H1 (cell line): Measurements from ENCODE around the gene OR10G3. TPM values are rescaled to one million over a fixed set of nuclear protein-coding genes. Genes with fewer than 3 reads are reported as not detected.
A peak's percentile ranks its signal among the peaks of the same experiment; 100 is the strongest.

Experiments
- CTCF ChIA-PET: fragments of 300-600 bp; sonication (Branson Sonifier 250); formaldehyde crosslinking; loops from one replicate; lab custom pipeline; 2021; ENCODE audit not compliant: partially characterized antibody; lab: Charles Lee
- POLR2A ChIA-PET: fragments of 300-600 bp; sonication (Branson Sonifier 250); formaldehyde crosslinking; loops from one replicate; lab custom pipeline; 2021; ENCODE audit warnings: inconsistent platforms; ENCODE audit not compliant: partially characterized antibody; lab: Charles Lee
- DNase-seq, 2 experiments: peaks; one replicate each; pipeline versions ENCODE4 v3.0.0 to v3.0.0-alpha.2; 2010 to 2022; ENCODE audit warnings: low spot score in 2 of 2, low read depth in 1 of 2, mixed read lengths in 1 of 2
- FAIRE-seq: peaks from 2 replicates; lab custom pipeline; 2011; peaks lifted over from hg19 to GRCh38; lab: Jason Lieb, UNC
- H2AFZ ChIP-seq: 2 replicates; pipeline ENCODE4 v1.8.1; 2012; ENCODE audit warnings: low read length, inconsistent platforms
- H2AK5ac ChIP-seq: 2 replicates; pipeline ENCODE4 v1.6.1; 2013; ENCODE audit warnings: low read depth, low read length
- H2BK120ac ChIP-seq: replicated peaks from 2 replicates; pipeline ENCODE3; 2013; ENCODE audit warnings: low read depth, low read length, inconsistent platforms
- H2BK12ac ChIP-seq: 2 replicates; pipeline ENCODE4 v1.6.1; 2013; ENCODE audit warnings: low read depth, low read length
- H2BK15ac ChIP-seq: 2 replicates; pipeline ENCODE4 v1.6.1; 2013; ENCODE audit warnings: low read length
- H2BK20ac ChIP-seq: 2 replicates; pipeline ENCODE4 v1.6.1; 2013; ENCODE audit warnings: low read length
- H2BK5ac ChIP-seq: 2 replicates; pipeline ENCODE4 v1.6.1; 2013; ENCODE audit warnings: low read depth, low read length
- H3K14ac ChIP-seq: 2 replicates; pipeline ENCODE4 v1.6.1; 2013; ENCODE audit warnings: inconsistent platforms; ENCODE audit not compliant: insufficient read length
- H3K18ac ChIP-seq: 2 replicates; pipeline ENCODE4 v1.6.1; 2013; ENCODE audit warnings: low read length; ENCODE audit errors: extremely low read depth
- H3K23ac ChIP-seq: 2 replicates; pipeline ENCODE4 v1.6.1; 2013; ENCODE audit warnings: inconsistent platforms; ENCODE audit not compliant: insufficient read length
- H3K23me2 ChIP-seq: 2 replicates; pipeline ENCODE4 v1.6.1; 2013; ENCODE audit warnings: low read depth, low read length
- H3K27ac ChIP-seq: 2 replicates; pipeline ENCODE4 v1.6.1; 2011; ENCODE audit warnings: low read depth, low read length, inconsistent platforms
- H3K27me3 ChIP-seq, 4 experiments: replicated peaks in 1 of 4; 1 replicate in 1 of 4; 2 replicates in 3 of 4; pipeline versions ENCODE4 v1.6.1 to v1.8.1; 2011 to 2013; ENCODE audit warnings: low read length in 3 of 4, mild to moderate bottlenecking in 3 of 4, inconsistent platforms in 2 of 4, mixed read lengths in 2 of 4, moderate library complexity in 1 of 4; ENCODE audit not compliant: control insufficient read depth in 3 of 4, insufficient read depth in 3 of 4; ENCODE audit errors: extremely low read depth in 1 of 4
- H3K36me3 ChIP-seq, 4 experiments: 2 replicates each; pipeline versions ENCODE4 v1.6.1 to v1.8.1; 2011 to 2013; ENCODE audit warnings: mild to moderate bottlenecking in 4 of 4, low read length in 3 of 4, moderate library complexity in 2 of 4, control low read depth in 1 of 4, inconsistent platforms in 1 of 4; ENCODE audit not compliant: insufficient read depth in 4 of 4, control insufficient read depth in 2 of 4
- H3K4ac ChIP-seq: replicated peaks from 2 replicates; pipeline ENCODE3; 2013; ENCODE audit warnings: low read length, low read depth, mixed read lengths, inconsistent platforms; ENCODE audit not compliant: insufficient read length
- H3K4me1 ChIP-seq, 4 experiments: replicated peaks in 1 of 4; 1 replicate in 1 of 4; 2 replicates in 3 of 4; pipeline versions ENCODE4 v1.6.1 to v1.8.1; 2011 to 2013; ENCODE audit warnings: low read length in 3 of 4, inconsistent platforms in 2 of 4, mixed read lengths in 1 of 4; ENCODE audit not compliant: insufficient read depth in 4 of 4, control insufficient read depth in 3 of 4
- H3K4me2 ChIP-seq, 2 experiments: 2 replicates each; pipeline versions ENCODE4 v1.6.1 to v1.8.1; 2011 to 2013; ENCODE audit warnings: low read depth in 2 of 2, low read length in 2 of 2, control low read depth in 1 of 2, inconsistent platforms in 1 of 2, mild to moderate bottlenecking in 1 of 2; ENCODE audit not compliant: insufficient read depth in 1 of 2
- H3K4me3 ChIP-seq, 4 experiments: fragments of 200-600, 300-600 bp in 1 of 4; sonication (generic), shearing (Covaris generic), sonication (Bioruptor Twin) in 1 of 4; 2 replicates each; pipeline versions ENCODE4 v1.5.1 to v1.8.1; 2011 to 2016; ENCODE audit warnings: low read length in 4 of 4, low read depth in 3 of 4, control low read depth in 2 of 4, inconsistent platforms in 2 of 4, mild to moderate bottlenecking in 2 of 4, mixed read lengths in 1 of 4, moderate library complexity in 1 of 4; ENCODE audit not compliant: insufficient read depth in 2 of 4; ENCODE audit errors: extremely low read depth in 1 of 4
- H3K56ac ChIP-seq: replicated peaks from 2 replicates; pipeline ENCODE3; 2013; ENCODE audit warnings: low read depth, mild to moderate bottlenecking, mixed read lengths, low read length, inconsistent platforms; ENCODE audit not compliant: insufficient read length
- H3K79me1 ChIP-seq: 2 replicates; pipeline ENCODE4 v1.6.1; 2013; ENCODE audit warnings: low read depth, low read length, control low read depth
- H3K79me2 ChIP-seq, 2 experiments: 2 replicates each; pipeline versions ENCODE4 v1.6.1 to v1.8.1; 2012 to 2013; ENCODE audit warnings: low read length in 2 of 2, mild to moderate bottlenecking in 2 of 2, inconsistent platforms in 1 of 2; ENCODE audit not compliant: insufficient read depth in 2 of 2, control insufficient read depth in 1 of 2
- H3K9ac ChIP-seq, 4 experiments: replicated peaks in 1 of 4; 1 replicate in 1 of 4; 2 replicates in 3 of 4; pipeline versions ENCODE4 v1.6.1 to v1.8.1; 2011 to 2013; ENCODE audit warnings: low read depth in 3 of 4, low read length in 3 of 4, control low read depth in 2 of 4, mild to moderate bottlenecking in 2 of 4, moderate library complexity in 2 of 4, inconsistent platforms in 1 of 4; ENCODE audit errors: extremely low read depth in 1 of 4
- H3K9me3 ChIP-seq, 2 experiments: 2 replicates each; pipeline versions ENCODE4 v1.6.1 to v1.8.1; 2012 to 2013; ENCODE audit warnings: mild to moderate bottlenecking in 2 of 2, moderate library complexity in 2 of 2, control low read depth in 1 of 2, inconsistent platforms in 1 of 2, low read depth in 1 of 2, low read length in 1 of 2, mixed read lengths in 1 of 2; ENCODE audit not compliant: insufficient read depth in 2 of 2
- H4K20me1 ChIP-seq, 2 experiments: replicated peaks in 1 of 2; 2 replicates each; pipeline versions ENCODE3 to v1.8.1; 2011 to 2013; ENCODE audit warnings: inconsistent platforms in 2 of 2, low read length in 2 of 2, mild to moderate bottlenecking in 1 of 2; ENCODE audit not compliant: insufficient read depth in 2 of 2, control insufficient read depth in 1 of 2
- H4K5ac ChIP-seq: 2 replicates; pipeline ENCODE4 v1.6.1; 2013; ENCODE audit warnings: low read length, low read depth, mixed read lengths, inconsistent platforms; ENCODE audit not compliant: insufficient read length
- H4K8ac ChIP-seq: 2 replicates; pipeline ENCODE4 v1.8.0; 2013; ENCODE audit warnings: mild to moderate bottlenecking, moderate library complexity, low read length, inconsistent platforms; ENCODE audit not compliant: insufficient read depth; ENCODE audit errors: extremely low read depth
- H4K91ac ChIP-seq: replicated peaks from 2 replicates; pipeline ENCODE3; 2013; ENCODE audit warnings: low read length, mixed read lengths, inconsistent platforms; ENCODE audit not compliant: insufficient read length
- ASH2L ChIP-seq: fragments of 200-600, 300-600 bp; sonication (generic); IDR thresholded peaks from one replicate; pipeline ENCODE4 v1.7.1; 2017; ENCODE audit warnings: low read length
- KDM4A ChIP-seq: IDR thresholded peaks from one replicate; pipeline ENCODE4 v1.7.1; 2012; ENCODE audit warnings: low read depth, mild to moderate bottlenecking, moderate library complexity, low read length, inconsistent platforms; ENCODE audit not compliant: severe bottlenecking
- KDM5A ChIP-seq: fragments of 200-600 bp; IDR thresholded peaks from 2 replicates; pipeline ENCODE4 v1.7.1; 2012; ENCODE audit warnings: mild to moderate bottlenecking, low read length, inconsistent platforms, mixed read lengths
- POLR2AphosphoS5 ChIP-seq: IDR thresholded peaks from 2 replicates; pipeline ENCODE4 v1.6.1; 2011; ENCODE audit warnings: low read depth, low read length
- RFX5 ChIP-seq: IDR thresholded peaks from 2 replicates; pipeline ENCODE4 v1.6.1; 2011; ENCODE audit warnings: low read depth, low read length, improper control_type of control experiment, borderline replicate concordance
- SIX5 ChIP-seq: IDR thresholded peaks from 2 replicates; pipeline ENCODE4 v1.6.1; 2011; ENCODE audit warnings: mild to moderate bottlenecking, low read depth, low read length
- SUZ12 ChIP-seq: fragments of 200-600 bp; sonication (generic); IDR thresholded peaks from 2 replicates; pipeline ENCODE4 v1.6.1; 2012; ENCODE audit warnings: mild to moderate bottlenecking, inconsistent platforms, low read length, moderate library complexity, mixed read lengths
- WGBS, 2 experiments: shearing (Covaris generic) in 1 of 2; methylation state at CpG; one replicate each; pipeline versions ENCODE4 v1.1.6 to v1.1.7; 2013 to 2015; ENCODE audit warnings: low lambda C conversion rate in 2 of 2, mixed read lengths in 2 of 2, inconsistent platforms in 1 of 2, low coverage in 1 of 2, missing lambda C conversion rate in 1 of 2; ENCODE audit not compliant: insufficient replicate concordance in 2 of 2, insufficient coverage in 1 of 2, insufficient read length in 1 of 2; ENCODE audit errors: extremely low coverage in 1 of 2, missing lambda C conversion rate in 1 of 2; 5-methylcytosine and 5-hydroxymethylcytosine counted together
- polyA plus RNA-seq, 7 experiments: library from polyadenylated mRNA; depleted of rRNA in 3 of 7; stranded (reverse) in 5 of 7; unstranded in 2 of 7; fragments of >200 nt in 5 of 7; fragments of 200-250 nt in 2 of 7; gene quantifications; 1 replicate in 5 of 7; 2 replicates in 1 of 7; 4 replicates in 1 of 7; pipeline versions ENCODE4 v1.2.1 to v1.2.3, GENCODE V29; 2011 to 2013; ENCODE audit warnings: missing spikeins in 2 of 7, mixed read lengths in 2 of 7
- total RNA-seq: library from RNA; stranded (reverse); fragmentation: NEBNext Ultra II Directional; extraction: Animal tissue kit (Norgen Biotek cat#: 25700); gene quantifications from 2 replicates; pipeline ENCODE4 v1.2.1, GENCODE V29; 2021
- TF ChIP-seq, protein P1 (sequence below): IDR thresholded peaks from 2 replicates; pipeline ENCODE4 v1.6.1; 2011; ENCODE audit warnings: low read depth, mild to moderate bottlenecking, low read length; ENCODE audit not compliant: insufficient read depth

OR10G3 gene
- total and polyA plus RNA-seq, 2 of the 8 experiments (the other 6 are each of a cell fraction or from before 2014, with no cell fraction given) = not detected

DNA sequence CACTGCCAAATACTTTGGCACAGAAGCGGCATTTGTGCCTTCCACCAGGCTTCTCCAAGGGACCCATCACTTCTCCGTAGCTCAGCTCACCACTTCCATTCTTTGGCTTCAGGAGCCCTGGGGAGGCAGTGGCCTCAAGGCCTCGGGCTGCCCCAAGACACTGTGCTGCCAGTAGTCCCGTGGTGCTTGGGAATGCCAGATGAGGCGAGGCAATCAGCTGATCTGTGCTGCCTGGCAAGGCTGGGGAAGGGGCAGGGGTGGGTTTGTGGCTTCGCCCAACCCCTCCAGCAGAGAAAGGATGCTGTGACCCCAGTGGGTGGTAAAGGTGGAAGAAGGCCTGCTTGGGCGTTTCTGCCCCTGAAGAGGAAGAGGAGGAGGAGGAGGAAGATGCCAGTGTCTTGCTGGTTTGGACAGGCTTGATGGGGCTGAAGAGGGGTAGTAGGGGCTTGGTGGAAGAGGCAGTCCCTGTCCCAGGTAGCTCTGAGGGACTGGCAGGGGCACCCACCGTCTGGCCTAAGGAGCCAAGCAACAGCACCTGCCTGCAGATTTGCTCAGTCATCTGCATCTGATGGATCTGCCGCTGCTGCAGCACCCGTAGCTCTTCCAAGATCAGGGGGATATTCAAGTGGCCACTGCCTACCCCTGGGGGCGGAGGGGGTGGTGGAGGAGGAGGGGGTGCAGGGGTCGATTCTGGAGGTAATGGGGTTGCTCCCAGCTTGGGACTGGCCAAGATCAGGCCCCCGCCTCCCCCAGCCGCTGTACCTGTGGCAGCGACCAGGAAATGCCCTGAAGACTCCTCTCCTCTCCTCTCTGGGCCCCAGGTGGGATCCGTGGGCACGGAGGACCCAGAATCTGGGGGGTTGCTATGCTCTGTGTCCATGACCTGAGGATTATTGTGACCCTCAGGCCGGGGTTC lies 55.0 kb downstream of the OR10G3 start:
- Histone ChIP-seq H4K5ac (no peak overlapping the region), H3K4ac (no peak overlapping the region), H3K79me2 (peaks cover 12 to 68% of the 10 kb centered on the region in 2 experiments), H3K23ac (no peak overlapping the region), H3K79me1 (peaks cover 23% of the 10 kb centered on the region), H3K9me3 (no peaks in the 10 kb centered on the region), H3K27ac (peak overlapping the region; percentile 78), H2BK12ac (peak overlapping the region; percentile 92), H3K4me1 (peaks cover 8 to 63% (median 40%) of the 10 kb centered on the region in 4 experiments), H2BK20ac (peak overlapping the region; percentile 73; the same call in 1 of the 2 replicates), H4K20me1 (peaks cover 3 to 30% of the 10 kb centered on the region in 2 experiments), H2AFZ (no peak overlapping the region), H4K91ac (no peak overlapping the region), H2BK15ac (peak overlapping the region; percentile 66), H3K18ac (peak overlapping the region; percentile 99), H3K4me2 (peak overlapping the region; percentile 73 to 81), H3K9ac (peak overlapping the region in 3 of 4 experiments; percentile 46 to 82 (median 62); a peak in 4 of 7 replicates), H3K23me2 (peaks cover 14% of the 10 kb centered on the region), H3K4me3 (peak overlapping the region; percentile 50 to 82 (median 68)), H2BK120ac (no peak overlapping the region), H2BK5ac (peak overlapping the region; percentile 91; the same call in 1 of the 2 replicates), H3K14ac (peak overlapping the region; percentile 34), H3K27me3 (no peaks in the 10 kb centered on the region), H3K56ac (peak overlapping the region; percentile 12), H2AK5ac (peak overlapping the region; percentile 82), H4K8ac (peak overlapping the region; percentile 79), H3K36me3 (peaks cover 24 to 72% (median 38%) of the 10 kb centered on the region in 4 experiments)
- POLR2A ChIA-PET = interaction anchor here (0.6 to 32.5 kb wide), 15 partner anchors 6 to 216 kb away, joined by 3 to 769 read pairs (median 7); partner anchors contain the start of genes METTL3 and SALL2
- no peak for FAIRE-seq
- WGBS, 2 experiments = 83% methylated on average over 14 of the region's 18 CpGs; no CpG with 5 or more reads in 1 of the 2 experiments
- CTCF ChIA-PET = interaction anchor here (1.5 to 7.6 kb wide), 8 partner anchors 10 to 47 kb away, joined by 4 to 59 read pairs (median 6); partner anchors contain the start of genes RAB2B and TOX4
- DNase-seq = no peak
- TF ChIP-seq SIX5 (no peak), KDM4A (no peak), KDM5A (no peak), RFX5 (no peak), ASH2L (no peak), POLR2AphosphoS5 (no peak; the same call in 1 of the 2 replicates), SUZ12 (no peak)
- TF ChIP-seq, protein P1, sequence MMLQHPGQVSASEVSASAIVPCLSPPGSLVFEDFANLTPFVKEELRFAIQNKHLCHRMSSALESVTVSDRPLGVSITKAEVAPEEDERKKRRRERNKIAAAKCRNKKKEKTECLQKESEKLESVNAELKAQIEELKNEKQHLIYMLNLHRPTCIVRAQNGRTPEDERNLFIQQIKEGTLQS = no peak
